GM18499 (cell line): ENCODE data around the gene ELFN1.

Experiments used
- ATAC-seq: cut with Tn5 transposase; IDR thresholded peaks from one replicate; pipeline ENCODE4 v1.9.1; 2021; ENCODE audit warnings: moderate number of reproducible peaks; ENCODE audit not compliant: insufficient read depth, unreplicated experiment

ELFN1 gene

DNA sequence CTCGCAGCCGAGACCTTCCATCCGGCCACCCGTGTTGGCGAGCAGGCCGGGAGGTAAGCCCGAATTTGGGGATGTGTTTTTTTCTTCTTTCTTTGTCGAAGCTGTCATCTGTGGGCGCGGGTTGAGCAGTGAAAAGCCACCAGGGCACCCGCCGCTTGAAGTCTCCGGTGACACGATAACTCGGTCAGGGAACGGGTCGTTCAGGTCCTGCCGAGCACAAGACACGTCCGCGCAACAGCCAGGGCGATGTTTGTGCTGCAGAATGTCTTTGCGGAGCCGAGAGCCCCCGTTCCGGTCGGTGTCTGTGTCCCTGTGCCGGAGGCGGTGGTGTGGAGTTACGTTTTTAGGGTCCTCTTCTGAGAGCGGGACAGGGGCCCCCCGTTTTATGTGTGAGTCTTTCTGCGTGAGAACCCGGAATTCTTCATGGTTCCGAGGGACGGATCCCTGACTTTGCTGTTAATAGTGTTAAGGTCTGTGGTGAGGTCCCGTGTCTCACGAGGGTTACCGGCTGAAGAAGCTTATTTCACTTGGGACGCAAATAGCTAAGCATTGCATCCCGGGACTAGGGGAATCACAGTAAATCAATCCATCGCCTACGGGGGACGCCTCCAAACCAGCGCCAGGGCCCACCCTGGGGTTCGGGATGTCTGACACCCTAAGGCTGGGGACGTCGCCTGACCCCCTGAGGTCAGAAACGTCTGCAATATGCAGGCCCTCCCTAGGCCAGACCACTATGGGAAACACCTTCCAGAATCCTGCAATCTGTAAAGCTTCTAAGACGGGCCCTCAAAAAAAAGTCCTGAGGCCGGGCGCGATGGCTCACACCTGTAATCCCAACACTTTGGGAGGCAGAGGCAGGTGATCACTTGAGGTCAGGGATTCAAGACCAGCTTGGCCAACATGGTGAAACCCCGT lies 99.5 kb downstream of the ELFN1 start:
- no peak for ATAC-seq

GRCh38 chr7:1770331-1770730 lies 100.3 kb downstream of the ELFN1 start:
- ATAC-seq, result no peak

DNA sequence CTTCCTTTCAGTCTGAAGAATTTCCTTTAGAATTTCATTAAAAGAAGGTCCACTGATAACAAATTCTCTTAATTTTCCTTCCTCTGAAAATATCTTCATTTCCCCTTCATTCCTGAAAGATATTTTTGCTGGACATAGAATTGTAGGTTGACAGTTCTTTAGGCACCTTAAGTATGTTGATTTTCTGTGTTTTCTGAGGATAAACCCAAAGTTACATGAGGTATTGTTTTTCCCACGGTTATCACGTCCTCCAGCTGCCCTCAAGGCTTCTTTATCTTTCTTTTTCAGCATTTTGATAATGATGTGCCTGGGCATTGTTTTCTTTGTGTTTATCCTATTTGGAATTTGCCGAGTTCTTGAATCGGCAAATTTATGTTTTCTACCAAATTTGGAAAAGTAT lies 105.3 kb downstream of the ELFN1 start:
- ATAC-seq, result no peak

GRCh38 chr7:1777122-1777521 lies 107.0 kb downstream of the ELFN1 start:
- ATAC-seq, result no peak

DNA sequence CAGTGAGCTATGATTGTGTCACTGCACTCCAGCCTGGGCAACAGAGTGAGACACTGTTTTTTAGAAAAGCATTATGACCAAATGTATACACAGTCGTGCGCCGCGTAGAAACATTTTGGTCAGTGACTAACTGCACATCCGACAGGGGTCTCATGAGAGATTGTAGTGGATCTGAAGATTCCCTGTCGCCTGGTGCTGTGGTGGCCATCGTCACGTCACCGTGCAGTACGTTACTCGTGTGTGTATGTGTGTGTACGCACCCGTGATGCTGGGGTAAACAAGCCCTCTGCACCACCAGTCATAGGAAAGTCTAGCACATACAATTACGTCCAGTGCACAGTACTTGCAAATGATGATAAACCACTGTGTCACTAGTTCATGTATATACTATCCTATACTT lies 109.4 kb downstream of the ELFN1 start:
- no peak for ATAC-seq

- no peak for ATAC-seq
Observed at GRCh38 chr7:1781369-1781768, 111.3 kb downstream of the ELFN1 start.

DNA sequence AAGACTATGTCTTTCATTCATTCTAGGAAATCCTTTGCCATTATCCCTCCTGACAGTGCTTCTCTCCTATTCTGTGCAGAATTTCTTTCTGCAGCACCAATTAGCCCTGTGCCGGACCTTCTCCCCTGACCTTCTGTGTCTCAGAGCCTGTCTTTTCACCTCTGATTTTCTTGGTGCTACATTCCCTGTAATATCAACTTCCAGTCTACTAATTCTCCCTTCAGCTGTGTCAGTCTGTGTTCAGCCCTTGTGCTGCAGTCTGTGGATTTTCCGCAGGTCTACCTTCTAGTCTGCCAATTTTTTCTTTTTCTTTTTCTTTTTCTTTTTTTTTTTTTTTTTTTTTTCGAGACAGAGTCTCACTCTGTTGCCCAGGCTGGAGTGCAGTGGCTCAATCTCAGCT lies 115.8 kb downstream of the ELFN1 start:
- no peak for ATAC-seq

DNA sequence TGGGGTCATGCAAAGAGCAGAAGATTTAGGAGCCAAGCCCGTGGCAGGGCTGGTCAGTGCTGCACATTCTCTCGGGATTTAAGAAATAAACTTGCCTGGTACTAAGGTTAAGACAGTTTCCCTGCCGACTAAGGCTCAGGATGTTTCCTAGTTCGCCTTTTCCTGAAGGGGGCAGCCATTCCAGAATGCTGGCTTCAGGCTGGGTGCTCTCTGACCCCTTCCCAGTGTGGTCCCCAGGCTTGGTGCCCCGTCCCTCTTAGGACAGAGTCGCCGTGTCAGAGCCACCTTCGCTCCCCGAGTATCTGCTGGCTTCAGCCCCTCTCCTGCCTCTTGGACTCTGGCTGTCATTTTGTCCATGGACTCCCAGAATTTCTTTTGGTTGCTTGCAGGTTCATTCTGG lies 117.2 kb downstream of the ELFN1 start:
- ATAC-seq, result no peak

- ATAC-seq, result no peak
Observed at GRCh38 chr7:1787681-1788235, 117.7 kb downstream of the ELFN1 start.

DNA sequence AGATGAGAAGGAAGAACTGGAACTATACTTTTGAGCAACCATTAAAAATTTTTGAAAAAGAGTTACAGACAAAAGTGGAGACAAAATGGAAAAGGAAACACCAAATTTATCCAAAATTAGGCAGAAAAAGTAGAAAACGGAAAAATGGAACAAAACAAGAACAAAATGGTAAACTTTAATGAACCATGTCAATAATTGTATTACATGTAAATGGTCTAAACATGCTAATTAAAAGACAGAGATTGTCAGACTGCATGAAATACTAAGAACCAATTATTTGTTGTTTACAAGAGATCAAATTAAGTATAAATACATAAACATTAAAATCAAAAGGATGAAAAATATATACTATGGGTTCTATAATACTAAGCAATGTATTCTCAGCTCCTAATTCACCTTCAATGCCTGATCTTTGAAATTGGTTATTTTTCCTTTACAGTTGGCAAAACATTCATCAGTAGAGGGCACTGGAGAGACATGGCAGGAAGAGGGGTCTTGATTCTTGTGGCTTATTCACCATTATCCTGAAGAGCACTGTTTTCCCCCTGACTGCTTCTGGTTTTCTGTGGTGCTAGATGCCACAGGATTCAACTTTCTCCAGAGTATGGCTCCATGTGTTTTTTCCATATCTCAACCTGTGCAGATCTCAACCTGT lies 124.9 kb downstream of the ELFN1 start:
- ATAC-seq, result no peak
